Mesenteric fat pad (tissue), 1 donor: ENCODE results near the gene PID1. TPM values are rescaled to one million over a fixed set of nuclear protein-coding genes. Genes with fewer than 3 reads are reported as not detected.

Experiments
- DNase-seq: peaks from one replicate; pipeline ENCODE4 v3.0.0-alpha.2; 2020; ENCODE audit warnings: low spot score
- total RNA-seq: library from RNA; stranded (reverse); fragmentation: NEBNext Ultra II Directional; extraction: Animal tissue kit (Norgen Biotek cat#: 25700); gene quantifications from one replicate; pipeline ENCODE4 v1.2.1, GENCODE V29; 2021
- donor health status: DM: yes; HTN: yes; CAD: no.

Gene PID1
- total RNA-seq, 1 donor from 2014 or later, result 56.5 TPM

- no peak for DNase-seq
Observed at GRCh38 chr2:229027353-229028105, 243.6 kb downstream of the PID1 start.

GRCh38 chr2:229025653-229026052, 245.4 kb downstream of the PID1 start:
- no peak for DNase-seq

DNA sequence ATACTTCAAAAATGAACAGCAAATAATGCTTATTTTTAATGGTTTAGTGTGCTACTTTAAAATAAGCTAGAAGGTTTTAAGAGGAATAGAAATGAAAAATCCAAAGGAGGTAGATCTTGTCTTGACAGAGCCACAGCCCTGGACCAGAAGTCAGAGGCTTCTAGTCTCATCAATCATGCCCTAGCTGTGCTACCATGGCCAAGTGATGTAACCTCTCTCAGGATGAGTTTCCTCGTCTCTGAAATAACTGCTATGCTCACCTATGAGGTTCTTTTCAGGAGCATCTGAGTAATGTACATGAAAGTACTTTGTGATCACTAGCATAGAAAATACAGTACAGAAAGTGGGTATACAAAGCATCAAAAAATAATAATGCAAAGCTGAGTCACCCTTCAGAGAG, 248.4 kb downstream of the PID1 start:
- no peak for DNase-seq

DNA sequence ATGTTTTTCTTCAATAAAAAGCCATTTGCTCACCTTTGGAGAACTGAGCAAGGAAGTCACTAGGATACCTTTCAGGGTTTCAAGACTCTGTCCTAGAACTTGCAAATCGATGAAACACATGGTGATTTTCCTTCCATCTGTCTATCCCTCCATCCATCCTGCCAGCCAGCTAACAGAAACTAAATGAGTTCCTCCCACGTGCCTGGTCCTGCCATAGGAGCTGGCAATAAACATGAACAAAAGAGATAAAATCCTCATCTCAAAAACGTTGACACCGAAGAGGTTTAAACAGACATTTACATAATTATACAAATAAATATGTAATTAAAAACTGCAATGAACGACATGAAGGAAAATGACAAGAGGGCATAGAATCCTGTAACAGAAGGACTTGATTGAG, 249.0 kb downstream of the PID1 start:
- no peak for DNase-seq

GRCh38 chr2:229009816-229010215, 261.3 kb downstream of the PID1 start:
- no peak for DNase-seq

- no peak for DNase-seq
Observed at GRCh38 chr2:229003256-229003655, 267.8 kb downstream of the PID1 start.

DNA sequence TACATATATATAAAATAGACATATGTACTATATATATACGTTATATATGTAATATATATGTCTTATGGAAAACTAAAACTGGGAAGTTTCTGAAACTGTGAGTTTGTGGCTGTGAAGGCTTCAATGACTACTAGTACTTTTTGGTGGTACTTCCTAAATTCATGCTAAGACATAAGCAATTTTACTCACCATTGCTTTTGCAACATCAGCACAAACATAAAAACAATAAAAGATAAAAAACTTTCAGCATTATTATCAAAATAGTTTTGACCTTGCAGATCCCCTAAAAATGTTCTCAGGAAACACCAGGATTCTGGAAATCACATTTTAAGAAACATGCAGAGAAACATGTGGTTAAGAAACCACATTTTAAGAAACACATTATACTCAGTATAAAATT, 269.9 kb downstream of the PID1 start:
- no peak for DNase-seq

DNA sequence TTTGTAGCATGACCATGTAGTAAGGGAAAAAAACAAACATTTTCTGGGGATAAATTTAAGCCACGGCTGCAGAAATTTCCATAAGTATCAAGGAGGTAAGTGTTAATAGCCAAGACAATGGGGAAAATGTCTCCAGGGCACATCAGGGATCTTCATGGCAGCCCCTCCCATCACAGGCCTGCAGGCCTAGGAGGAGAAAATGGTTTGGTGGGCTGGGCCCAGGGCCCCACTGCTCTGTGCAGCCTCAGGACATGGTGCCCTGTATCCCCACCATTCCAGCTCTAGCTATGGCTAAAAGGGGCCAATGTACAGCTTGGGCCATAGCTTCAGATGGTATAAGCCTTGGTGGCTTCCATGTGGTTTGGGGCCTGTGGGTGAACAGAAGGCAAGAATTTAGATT, 271.8 kb downstream of the PID1 start:
- DNase-seq, result no peak

- DNase-seq, result no peak
Observed at GRCh38 chr2:228988786-228989185, 282.3 kb downstream of the PID1 start.

GRCh38 chr2:228987441-228988155, 283.5 kb downstream of the PID1 start:
- DNase-seq, result no peak

DNA sequence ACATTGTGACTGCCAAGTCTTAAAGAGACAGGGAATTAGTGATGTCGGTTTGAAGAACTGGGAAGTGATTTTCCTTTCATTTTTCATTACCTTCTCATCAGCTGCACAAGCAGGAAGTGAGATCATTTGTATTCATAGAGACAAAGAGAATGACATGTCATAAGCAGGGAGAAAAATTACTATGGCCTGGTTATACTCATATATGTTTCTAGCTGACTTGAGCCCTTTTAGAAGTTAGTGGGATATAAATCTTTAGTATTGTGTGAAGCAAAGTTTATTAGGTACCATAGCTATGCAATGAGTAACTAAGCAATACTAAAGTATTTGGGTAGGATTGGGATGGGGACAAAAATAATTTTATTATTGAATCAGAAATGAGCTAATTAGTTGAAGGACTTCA, 284.1 kb downstream of the PID1 start:
- DNase-seq, result no peak

DNA sequence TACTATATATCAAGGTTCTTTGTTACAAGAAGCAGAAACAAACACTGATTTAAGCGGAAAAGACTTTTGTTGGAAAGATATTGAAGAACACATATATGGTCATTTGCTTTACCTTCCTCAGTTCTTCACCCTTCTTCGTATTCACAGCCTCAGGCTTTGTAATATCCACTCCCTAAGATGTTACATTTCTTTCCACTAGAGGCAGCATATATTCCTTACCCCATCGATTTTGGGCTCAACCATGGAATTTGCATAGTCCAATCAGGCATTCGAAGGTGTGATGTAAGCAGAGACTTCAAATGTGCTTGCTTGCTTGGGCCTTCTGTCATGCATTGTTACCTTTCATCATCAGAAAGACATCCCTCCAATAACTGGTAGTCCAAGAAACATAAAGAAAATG, 287.4 kb downstream of the PID1 start:
- DNase-seq, result no peak

GRCh38 chr2:228974169-228974568, 296.9 kb downstream of the PID1 start:
- DNase-seq, result no peak
